ENCODE results near the gene SNX20. TPM values are rescaled to one million over a fixed set of nuclear protein-coding genes. Genes with fewer than 3 reads are reported as not detected.

SNX20 gene
- total RNA-seq, 2 donors from 2014 or later, result 0.82 to 2.5 TPM

DNA sequence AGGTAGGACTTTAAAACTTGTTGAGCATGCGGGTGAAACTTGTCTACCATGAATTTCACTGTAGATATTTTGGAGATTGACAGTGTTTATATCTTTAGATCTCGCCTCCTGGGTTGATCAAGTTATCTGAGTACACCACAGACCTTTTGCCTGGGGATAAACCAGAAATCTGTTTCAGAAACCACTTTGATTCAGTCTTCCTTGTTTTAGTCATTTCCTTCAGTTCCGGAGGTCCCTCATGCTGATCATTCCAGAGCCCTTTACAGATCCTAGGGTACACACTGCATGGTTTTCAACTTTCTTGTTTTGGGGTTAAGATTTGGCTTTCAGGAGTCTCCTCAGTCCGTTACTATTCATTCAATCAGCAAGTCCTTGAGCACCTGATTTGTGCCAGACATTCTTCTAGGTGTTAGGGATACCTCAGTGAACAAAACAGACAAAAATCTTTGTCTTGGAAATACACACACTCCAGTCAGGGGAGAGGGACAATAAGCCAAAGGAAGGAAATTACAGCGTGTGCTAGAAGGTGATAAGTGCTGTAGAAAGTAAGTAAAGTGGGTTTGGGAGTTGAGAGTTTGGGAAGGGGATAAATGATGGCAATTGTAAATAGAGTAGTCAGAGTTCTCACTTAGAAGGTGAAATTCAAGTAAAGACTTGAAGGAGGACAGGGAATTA lies 24.5 kb upstream of the SNX20 start:
- Histone ChIP-seq H3K4me1 (replicated peaks) (no peaks in the 10 kb centered on the region), H3K36me3 (no peaks in the 10 kb centered on the region), H3K27ac (peak overlapping the region in 1 of 2 donors; percentile 48), H3K4me3 (no peak overlapping the region), H3K9me3 (no peaks in the 10 kb centered on the region), H3K27me3 (replicated peaks; ENCODE audit: insufficient read depth) (no peaks in the 10 kb centered on the region)
- intact Hi-C loops (cut with DNase I), result no loop called here
- WGBS, result 61% methylated on average over 5 of the region's 5 CpGs
- DNase-seq (ENCODE audit: low spot score), result no peak
- TF ChIP-seq POLR2AphosphoS5 (IDR thresholded peaks at IDR 0.05) (no peak), CTCF (IDR thresholded peaks at IDR 0.05) (no peak), POLR2A (IDR thresholded peaks at IDR 0.05) (no peak)

DNA sequence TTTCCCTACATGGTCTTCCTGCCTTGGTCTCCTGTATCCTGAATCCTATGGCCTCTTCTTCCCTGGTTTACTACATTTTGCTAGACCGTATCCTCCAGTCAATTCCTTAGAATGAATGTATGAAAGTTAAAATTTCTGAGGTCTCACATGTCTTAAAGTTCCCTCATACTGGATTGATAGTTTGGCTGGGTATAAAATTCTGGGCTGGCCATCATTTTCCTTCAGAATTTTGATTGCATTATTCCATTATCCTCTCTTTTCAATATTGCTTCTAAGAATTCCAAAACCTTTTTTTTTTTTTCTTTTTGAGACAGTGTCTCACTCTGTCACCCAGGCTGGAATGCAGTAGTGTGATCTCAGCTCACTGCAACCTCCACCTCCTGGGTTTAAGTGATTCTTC lies 23.1 kb upstream of the SNX20 start:
- no peaks in the 10 kb centered on the region for H3K4me1 ChIP-seq (replicated peaks)
- intact Hi-C loops (cut with DNase I), result no loop called here
- 97% methylated on average over 1 of the region's 1 CpG for WGBS
- no peak overlapping the region for H3K27ac ChIP-seq
- DNase-seq (ENCODE audit: low spot score), result no peak
- H3K36me3 ChIP-seq, result no peaks in the 10 kb centered on the region
- no peaks in the 10 kb centered on the region for H3K9me3 ChIP-seq
- TF ChIP-seq POLR2AphosphoS5 (IDR thresholded peaks at IDR 0.05) (no peak), POLR2A (IDR thresholded peaks at IDR 0.05) (no peak), CTCF (IDR thresholded peaks at IDR 0.05) (no peak)
- H3K4me3 ChIP-seq, result no peak overlapping the region
- no peaks in the 10 kb centered on the region for H3K27me3 ChIP-seq (replicated peaks; ENCODE audit: insufficient read depth)

- Histone ChIP-seq H3K36me3 (no peaks in the 10 kb centered on the region), H3K4me1 (replicated peaks) (no peaks in the 10 kb centered on the region), H3K9me3 (no peaks in the 10 kb centered on the region), H3K4me3 (no peak overlapping the region), H3K27ac (no peak overlapping the region), H3K27me3 (replicated peaks; ENCODE audit: insufficient read depth) (no peaks in the 10 kb centered on the region)
- 95% methylated on average over 3 of the region's 3 CpGs for WGBS
- no peak for TF ChIP-seq POLR2AphosphoS5 (IDR thresholded peaks at IDR 0.05)
- no peak for TF ChIP-seq POLR2A (IDR thresholded peaks at IDR 0.05)
- TF ChIP-seq CTCF (IDR thresholded peaks at IDR 0.05), result no peak
- no peak for DNase-seq (ENCODE audit: low spot score)
- intact Hi-C loops (cut with DNase I), result no loop called here
These were observed 21.6 kb upstream of the SNX20 start for GRCh38 chr16:50702725-50703124.

GRCh38 chr16:50699326-50700159 lies 18.4 kb upstream of the SNX20 start:
- 82% methylated on average over 19 of the region's 19 CpGs for WGBS
- H3K4me3 ChIP-seq, result no peak overlapping the region
- no peak for TF ChIP-seq CTCF (IDR thresholded peaks at IDR 0.05)

More at GRCh38 chr16:50699326-50700159, 18.4 kb upstream of the SNX20 start:
- H3K36me3 ChIP-seq, result no peaks in the 10 kb centered on the region
- no peak overlapping the region for H3K27ac ChIP-seq
- no peak for DNase-seq (ENCODE audit: low spot score)
- no peaks in the 10 kb centered on the region for H3K4me1 ChIP-seq (replicated peaks)
- H3K9me3 ChIP-seq, result no peaks in the 10 kb centered on the region
- intact Hi-C loops (cut with DNase I), result loop anchor here (5.0 kb wide), 1 partner anchor 43 kb away; the partner anchor contains the start of gene CYLD
- H3K27me3 ChIP-seq (replicated peaks; ENCODE audit: insufficient read depth), result no peaks in the 10 kb centered on the region

Data from prostate gland (tissue), 2 donors.